HG03378 (cell line): ENCODE data around the gene UCK2.

Experiments used
- ATAC-seq: cut with Tn5 transposase; IDR thresholded peaks from one replicate; pipeline ENCODE4 v1.9.1; 2021; ENCODE audit warnings: mild to moderate bottlenecking, moderate library complexity; ENCODE audit not compliant: unreplicated experiment

Gene UCK2

GRCh38 chr1:165897326-165898303, 70.2 kb downstream of the UCK2 start:
- no peak for ATAC-seq

DNA sequence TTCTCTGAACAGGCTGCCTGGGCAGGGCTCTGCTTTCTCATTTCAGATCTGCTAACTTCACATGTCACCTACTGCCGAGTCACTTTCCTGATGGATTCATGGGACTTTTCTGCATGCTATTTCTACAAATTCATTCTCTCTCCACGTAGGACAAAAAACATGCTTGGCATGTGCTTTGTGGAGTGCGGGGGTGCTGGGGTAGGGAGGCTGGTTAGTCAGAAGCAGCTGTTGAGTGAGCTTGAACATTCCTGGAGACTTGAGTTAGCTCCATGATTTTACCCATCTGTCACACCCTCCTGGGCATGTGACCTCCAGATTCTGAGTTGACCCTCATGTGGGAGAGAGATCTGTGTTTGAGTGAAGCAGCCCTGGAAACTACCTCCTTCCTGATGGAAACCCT, 71.4 kb downstream of the UCK2 start:
- ATAC-seq, result no peak

DNA sequence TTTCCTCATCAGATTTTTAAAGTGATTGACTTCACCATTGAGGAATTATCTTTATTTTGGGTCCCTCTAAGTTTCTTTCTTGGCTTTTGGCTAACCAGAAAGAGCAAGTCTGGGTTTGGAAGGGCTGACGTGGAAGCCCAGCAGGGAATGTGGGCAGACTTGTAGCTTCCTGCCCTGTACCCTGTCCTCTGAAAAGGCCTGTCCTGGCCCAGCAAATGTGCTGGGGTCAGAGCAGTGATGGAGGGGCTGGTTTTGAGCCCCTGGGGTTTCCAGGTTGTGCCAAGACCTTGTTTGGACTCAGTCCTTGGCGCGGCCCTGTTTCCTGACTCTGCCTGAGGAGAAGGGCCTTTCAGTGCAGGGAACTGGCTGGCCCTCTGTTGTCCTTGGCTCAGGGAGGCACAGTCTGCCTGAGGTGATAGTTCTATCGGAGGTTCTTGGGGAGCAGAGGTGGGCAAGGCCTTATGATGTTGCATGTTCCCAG, 72.1 kb downstream of the UCK2 start:
- no peak for ATAC-seq

- ATAC-seq, result no peak
These were observed 73.4 kb downstream of the UCK2 start for GRCh38 chr1:165900576-165901380.

- ATAC-seq, result no peak
These were observed 75.2 kb downstream of the UCK2 start for GRCh38 chr1:165902565-165902964.

GRCh38 chr1:165903672-165904071, 76.3 kb downstream of the UCK2 start:
- ATAC-seq, result no peak

DNA sequence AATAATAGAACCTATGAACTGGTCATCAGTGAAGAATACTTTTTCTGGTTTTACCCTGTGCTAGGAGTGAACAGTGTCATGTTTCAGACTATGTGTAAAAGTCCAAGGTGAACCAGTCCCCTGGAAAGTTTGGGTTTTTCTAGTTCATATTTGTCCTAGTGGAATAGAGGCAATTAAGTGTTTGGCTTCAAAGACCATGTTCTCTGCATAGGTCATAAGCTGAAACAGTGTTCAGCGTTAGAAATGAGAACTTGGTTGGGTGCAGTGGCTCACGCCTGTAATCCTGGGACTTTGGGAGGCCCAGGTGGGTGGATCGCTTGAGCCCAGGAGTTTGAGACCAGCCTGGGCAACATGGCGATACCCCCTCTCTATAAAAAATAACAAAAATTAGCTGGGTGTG, 77.5 kb downstream of the UCK2 start:
- no peak for ATAC-seq

- ATAC-seq, result no peak
These were observed 78.4 kb downstream of the UCK2 start for GRCh38 chr1:165905853-165906252.

DNA sequence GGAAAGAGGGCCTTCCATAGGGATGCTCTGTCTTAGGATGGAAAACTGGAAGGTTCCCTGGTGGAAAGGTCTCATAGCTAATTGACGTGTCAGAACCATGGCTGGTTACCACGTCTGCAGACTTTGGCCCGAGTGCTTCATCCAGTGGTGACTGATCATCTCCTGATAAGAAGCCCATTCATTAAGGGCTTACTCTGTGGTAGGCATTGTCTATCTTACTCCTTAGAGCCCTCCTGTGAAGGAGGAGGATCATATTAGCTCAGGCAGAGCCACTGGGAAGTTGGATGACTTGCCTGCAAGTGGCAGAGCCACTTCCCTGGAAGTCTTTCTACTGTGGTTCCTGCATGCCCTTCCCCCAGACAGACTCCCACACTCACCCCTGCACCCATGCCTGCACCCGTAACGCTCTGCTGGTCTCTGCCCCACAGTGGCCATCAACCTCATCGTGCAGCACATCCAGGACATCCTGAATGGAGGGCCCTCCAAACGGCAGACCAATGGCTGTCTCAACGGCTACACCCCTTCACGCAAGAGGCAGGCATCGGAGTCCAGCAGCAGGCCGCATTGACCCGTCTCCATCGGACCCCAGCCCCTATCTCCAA, 79.9 kb downstream of the UCK2 start:
- ATAC-seq, result no peak

- ATAC-seq, result no peak
These were observed 83.5 kb downstream of the UCK2 start for GRCh38 chr1:165910764-165911421.

DNA sequence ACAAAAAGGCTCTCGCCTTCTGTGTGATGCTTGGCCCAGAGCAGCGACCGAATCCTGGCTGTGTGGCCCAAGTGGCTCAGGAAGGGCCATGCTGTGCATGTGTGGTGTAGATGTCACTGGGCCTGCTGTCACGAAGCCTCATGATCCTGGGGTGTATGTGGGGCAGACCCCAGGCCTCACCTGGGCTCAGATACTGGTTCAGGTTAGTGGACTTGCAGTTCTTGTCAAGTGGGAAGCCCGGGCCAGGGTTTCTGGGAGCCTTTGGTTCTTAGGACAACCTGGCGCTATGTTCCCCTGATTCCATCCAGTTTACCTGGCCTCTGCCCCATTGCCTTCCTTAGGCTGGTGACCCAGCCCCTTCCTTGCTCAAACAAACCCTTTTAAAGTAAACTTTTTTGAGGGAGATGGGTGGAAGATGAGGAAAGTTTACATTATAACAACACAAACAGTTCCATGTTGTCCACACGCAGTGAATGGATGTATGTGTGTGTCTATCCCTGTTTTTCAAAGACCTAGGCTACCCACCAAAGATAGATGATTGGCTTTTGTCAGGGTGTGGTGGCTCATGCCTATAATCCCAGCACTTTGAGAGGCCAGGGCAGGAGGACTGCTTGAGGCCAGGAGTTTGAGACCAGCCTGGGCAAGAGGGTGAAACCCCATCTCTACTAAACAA, 84.3 kb downstream of the UCK2 start:
- no peak for ATAC-seq

GRCh38 chr1:165912638-165913037, 85.2 kb downstream of the UCK2 start:
- no peak for ATAC-seq

DNA sequence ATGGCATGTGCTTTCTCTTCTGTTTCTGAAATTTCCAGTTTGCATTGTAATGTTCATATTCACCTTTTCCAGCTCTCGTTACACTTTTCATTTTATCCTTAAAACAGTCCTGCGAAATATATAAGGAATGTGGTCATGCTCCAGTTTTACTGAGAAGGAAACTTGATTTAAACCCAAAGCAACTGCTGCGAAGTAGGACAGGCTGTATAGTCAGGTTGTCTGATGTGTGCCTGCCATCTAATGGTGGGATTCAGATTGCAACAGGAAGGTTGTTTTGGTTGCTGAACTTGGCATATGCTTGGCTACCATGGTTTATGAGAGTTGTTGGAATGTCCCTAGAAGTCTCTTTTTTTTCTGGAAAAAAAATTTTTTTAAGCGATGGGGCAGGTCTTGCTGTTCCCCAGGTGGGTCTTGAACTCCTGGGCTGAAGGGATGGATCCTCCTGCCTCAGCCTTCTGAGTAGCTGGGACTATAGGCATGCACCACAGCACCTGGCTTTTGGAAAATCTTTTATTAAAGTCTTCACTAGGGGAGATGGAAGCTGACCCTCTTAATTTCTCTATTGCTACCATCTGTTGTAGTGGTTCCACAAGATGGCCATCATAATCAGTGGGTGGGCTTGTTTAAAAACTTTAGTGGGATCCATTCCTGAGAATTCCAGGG, 86.9 kb downstream of the UCK2 start:
- ATAC-seq, result peak; percentile 94

- no peak for ATAC-seq
These were observed 88.1 kb downstream of the UCK2 start for GRCh38 chr1:165915480-165915879.

GRCh38 chr1:165915932-165916348, 88.5 kb downstream of the UCK2 start:
- ATAC-seq, result no peak

DNA sequence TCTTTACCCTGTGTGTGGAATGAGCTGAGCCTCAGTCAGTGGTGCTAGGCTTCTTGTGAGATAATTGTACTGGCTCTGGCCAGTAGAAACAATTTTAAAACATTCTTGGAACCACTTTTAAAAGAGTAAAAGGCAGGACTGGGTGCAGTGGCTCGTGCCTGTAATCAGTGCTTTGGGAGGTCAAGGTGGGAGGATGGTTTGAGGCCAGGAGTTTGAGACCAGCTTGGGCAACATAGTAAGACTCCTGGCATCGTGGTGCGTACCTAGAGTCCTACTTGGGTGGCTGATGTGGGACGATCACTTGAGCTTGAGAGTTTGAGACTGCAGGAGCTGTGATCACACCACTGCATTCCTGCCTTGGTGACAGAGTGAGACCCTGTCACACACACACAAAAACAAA, 89.8 kb downstream of the UCK2 start:
- no peak for ATAC-seq

- no peak for ATAC-seq
These were observed 96.7 kb downstream of the UCK2 start for GRCh38 chr1:165924117-165924516.

DNA sequence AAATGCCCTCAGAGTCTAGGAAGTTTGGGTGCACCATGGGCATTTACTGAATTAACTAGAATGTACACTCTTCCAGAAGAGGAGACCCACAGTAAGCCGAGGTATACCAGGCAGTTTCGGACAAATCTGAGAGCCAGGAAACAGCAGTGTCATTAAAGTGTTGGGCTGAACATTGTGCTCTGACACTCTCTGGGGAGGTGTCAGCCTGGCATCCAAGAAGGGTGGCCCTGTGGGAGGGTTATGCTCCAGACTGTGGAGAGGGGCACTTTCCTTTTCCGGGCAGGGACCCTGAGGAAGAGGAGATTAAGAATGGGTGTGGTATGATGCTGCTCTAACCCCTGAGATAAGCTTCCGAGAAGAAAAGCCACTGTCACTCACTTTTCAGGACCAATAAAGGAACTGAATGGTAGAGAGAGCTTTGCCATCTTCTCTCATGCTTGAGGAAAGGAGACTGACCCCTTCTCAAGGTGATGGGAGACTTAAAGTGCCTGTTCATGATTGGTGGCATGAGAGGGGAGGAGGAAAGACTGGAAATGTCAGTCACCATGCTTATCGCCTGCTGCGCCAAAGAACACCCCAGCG, 98.2 kb downstream of the UCK2 start:
- ATAC-seq, result no peak

DNA sequence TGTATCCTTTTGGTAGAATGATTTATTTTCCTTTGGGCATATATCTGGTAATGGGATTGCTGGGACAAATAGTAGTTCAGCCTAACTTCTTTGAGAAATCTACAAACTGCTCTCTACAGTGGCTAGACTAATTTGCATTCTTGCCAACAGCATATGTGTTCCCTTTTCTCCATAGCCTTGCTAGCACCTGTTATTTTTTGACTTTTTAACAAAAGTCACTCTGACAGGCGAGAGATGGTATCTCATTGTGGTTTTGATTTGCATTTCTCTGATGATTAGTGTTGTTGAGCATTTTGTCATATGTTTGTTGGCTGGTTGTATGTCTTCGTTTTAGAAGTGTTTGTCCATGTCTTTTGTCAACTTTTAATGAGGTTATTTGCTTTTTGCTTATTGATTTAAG, 99.8 kb downstream of the UCK2 start:
- peak; percentile 74 for ATAC-seq
